ENCODE measurements around the gene OXTR. TPM values are rescaled to one million over a fixed set of nuclear protein-coding genes. Genes with fewer than 3 reads are reported as not detected.

The OXTR gene
- total and polyA plus RNA-seq, 4 donors = 0.49 to 3.5 (median 1.9) TPM

DNA sequence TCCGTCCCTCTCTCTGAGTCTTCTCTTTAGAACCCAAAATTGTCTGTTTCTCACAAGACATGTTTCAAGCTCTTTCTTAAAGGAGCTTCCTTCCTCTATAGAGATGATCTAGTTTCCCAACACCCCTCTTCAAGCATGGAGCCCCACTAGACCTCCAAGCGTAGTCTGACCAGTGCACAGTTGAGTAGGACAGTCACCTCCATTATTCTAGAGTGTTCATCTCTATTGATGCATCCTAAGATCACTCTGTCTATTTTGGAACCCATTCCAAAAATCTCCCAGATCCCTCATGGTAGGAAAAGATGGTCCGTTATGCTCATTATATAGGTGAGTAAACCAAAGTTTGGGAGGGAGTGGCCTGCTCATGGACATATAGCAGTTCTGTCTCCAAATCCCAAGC lies 39.9 kb downstream of the OXTR start:
- WGBS, 2 donors = 96 to 98% methylated on average over 3 of the region's 3 CpGs
- Histone ChIP-seq H3K9me3 (ENCODE audit: control insufficient read depth in 4 of 4, insufficient read depth in 3 of 4, low read length in 3 of 4) (peaks cover 0 to 6% (median 0%) of the 10 kb centered on the region in 4 donors), H3K36me3 (ENCODE audit: control insufficient read depth in 4 of 4, insufficient read depth in 4 of 4, low read length in 4 of 4) (no peaks in the 10 kb centered on the region), H3K27me3 (ENCODE audit: control insufficient read depth in 3 of 3, insufficient read depth in 3 of 3, low read length in 2 of 3) (no peaks in the 10 kb centered on the region), H3K27ac (ENCODE audit: low read depth in 1 of 2, low read length in 1 of 2) (no peak overlapping the region), H3K4me3 (no peak overlapping the region), H3K4me1 (ENCODE audit: control insufficient read depth in 5 of 5, insufficient read depth in 5 of 5, low read length in 5 of 5) (peaks cover 0 to 32% (median 4%) of the 10 kb centered on the region in 5 donors), H3K9ac (ENCODE audit: insufficient read depth in 1 of 2, low read length in 2 of 2) (no peak overlapping the region)
- TF ChIP-seq, protein P1, sequence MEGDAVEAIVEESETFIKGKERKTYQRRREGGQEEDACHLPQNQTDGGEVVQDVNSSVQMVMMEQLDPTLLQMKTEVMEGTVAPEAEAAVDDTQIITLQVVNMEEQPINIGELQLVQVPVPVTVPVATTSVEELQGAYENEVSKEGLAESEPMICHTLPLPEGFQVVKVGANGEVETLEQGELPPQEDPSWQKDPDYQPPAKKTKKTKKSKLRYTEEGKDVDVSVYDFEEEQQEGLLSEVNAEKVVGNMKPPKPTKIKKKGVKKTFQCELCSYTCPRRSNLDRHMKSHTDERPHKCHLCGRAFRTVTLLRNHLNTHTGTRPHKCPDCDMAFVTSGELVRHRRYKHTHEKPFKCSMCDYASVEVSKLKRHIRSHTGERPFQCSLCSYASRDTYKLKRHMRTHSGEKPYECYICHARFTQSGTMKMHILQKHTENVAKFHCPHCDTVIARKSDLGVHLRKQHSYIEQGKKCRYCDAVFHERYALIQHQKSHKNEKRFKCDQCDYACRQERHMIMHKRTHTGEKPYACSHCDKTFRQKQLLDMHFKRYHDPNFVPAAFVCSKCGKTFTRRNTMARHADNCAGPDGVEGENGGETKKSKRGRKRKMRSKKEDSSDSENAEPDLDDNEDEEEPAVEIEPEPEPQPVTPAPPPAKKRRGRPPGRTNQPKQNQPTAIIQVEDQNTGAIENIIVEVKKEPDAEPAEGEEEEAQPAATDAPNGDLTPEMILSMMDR (IDR thresholded peaks at IDR 0.05; ENCODE audit: control extremely low read depth, extremely low read depth) = no peak
- no peak for ATAC-seq (ENCODE audit: insufficient read depth, low FRiP score)
- DNase-seq = no peak

DNA sequence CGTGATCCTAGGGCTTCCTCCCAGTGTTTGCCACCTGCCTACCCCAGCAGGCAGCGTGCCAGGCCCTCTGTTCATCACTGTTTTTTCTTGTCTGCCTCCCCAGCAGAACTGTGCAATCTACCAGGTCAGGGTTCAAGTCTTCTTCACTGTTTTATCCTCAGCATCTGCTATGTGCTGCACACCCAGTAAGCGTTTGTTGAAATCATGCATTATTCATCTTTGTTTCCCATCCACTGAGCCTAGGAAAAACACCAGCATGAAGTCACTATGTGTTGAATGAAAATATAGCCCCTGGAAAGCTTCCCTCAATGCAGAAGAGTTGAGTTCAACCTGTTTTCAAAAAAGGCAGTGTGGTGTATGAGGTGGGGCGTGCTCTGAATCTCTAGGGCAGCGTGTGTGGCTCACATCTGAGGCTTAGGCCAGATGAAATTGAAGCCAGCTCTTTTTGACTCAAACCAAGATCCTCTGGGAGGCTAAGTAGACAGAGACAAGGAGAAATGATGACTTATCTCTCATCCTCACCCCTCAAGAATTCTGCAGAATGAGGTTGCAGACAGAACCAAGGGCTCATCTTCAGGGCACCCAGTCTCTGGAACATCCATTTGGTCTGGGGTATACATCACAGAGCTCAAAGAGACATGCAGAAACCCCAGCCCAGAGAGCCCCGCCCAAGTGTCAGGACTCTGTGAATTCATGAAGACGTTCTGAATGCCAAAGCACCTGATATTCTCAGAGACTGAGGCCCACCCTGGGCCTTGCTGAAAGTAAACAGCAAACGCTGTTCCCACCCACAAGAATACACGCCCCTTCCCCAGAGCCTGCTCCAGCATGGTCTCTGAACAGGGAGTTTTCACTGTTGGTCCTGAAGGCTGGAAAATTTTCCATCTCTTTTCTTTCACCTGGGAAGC lies 41.6 kb downstream of the OXTR start:
- ATAC-seq (ENCODE audit: insufficient read depth, low FRiP score) = no peak
- no peak overlapping the region for H3K9ac ChIP-seq (ENCODE audit: insufficient read depth in 1 of 2, low read length in 2 of 2)
- no peak overlapping the region for H3K27ac ChIP-seq (ENCODE audit: low read depth in 1 of 2, low read length in 1 of 2)
- DNase-seq = no peak
- H3K9me3 ChIP-seq (ENCODE audit: control insufficient read depth in 4 of 4, insufficient read depth in 3 of 4, low read length in 3 of 4) = peaks cover 0 to 6% (median 0%) of the 10 kb centered on the region in 4 donors
- TF ChIP-seq, protein P1 (IDR thresholded peaks at IDR 0.05; ENCODE audit: control extremely low read depth, extremely low read depth) = no peak
- H3K4me3 ChIP-seq = no peak overlapping the region
- no peaks in the 10 kb centered on the region for H3K27me3 ChIP-seq (ENCODE audit: control insufficient read depth in 3 of 3, insufficient read depth in 3 of 3, low read length in 2 of 3)
- no peaks in the 10 kb centered on the region for H3K36me3 ChIP-seq (ENCODE audit: control insufficient read depth in 4 of 4, insufficient read depth in 4 of 4, low read length in 4 of 4)
- peaks cover 0 to 22% (median 0%) of the 10 kb centered on the region in 5 donors for H3K4me1 ChIP-seq (ENCODE audit: control insufficient read depth in 5 of 5, insufficient read depth in 5 of 5, low read length in 5 of 5)
- WGBS, 2 donors = 82 to 88% methylated on average over 9 of the region's 9 CpGs

DNA sequence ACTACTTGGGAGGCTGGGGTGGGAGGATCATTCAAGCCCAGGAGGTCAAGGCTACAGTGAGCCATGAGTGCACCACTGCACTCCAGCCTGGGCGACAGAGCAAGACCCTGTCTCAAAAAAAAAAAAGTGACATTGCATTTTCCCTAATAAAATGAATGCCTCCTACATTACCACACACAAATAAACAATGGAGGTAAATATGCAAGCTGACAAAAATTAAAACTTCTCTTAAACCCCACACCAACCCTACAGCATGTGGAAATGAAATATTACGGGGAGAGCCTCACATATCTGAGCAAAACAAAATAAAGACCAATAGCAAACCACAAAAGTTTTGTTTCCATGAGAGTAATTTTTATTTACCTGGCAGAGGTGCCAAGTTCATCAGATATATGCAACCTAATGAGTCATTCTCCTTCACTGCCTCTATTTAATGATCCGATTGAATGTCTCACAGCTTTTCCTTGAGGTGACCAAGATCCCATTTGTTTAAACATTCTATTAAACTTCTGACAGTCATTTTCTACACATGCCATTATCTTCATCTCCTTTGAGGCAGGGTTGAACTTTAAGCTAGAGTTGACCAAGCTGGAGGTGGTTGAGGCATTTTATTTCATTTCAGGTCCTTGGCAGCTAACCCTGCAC lies 45.2 kb downstream of the OXTR start:
- H3K4me3 ChIP-seq = no peak overlapping the region
- no peaks in the 10 kb centered on the region for H3K27me3 ChIP-seq (ENCODE audit: control insufficient read depth in 3 of 3, insufficient read depth in 3 of 3, low read length in 2 of 3)
- no peak overlapping the region for H3K27ac ChIP-seq (ENCODE audit: low read depth in 1 of 2, low read length in 1 of 2)
- WGBS, 2 donors = 86 to 92% methylated on average over 3 of the region's 3 CpGs
- H3K9me3 ChIP-seq (ENCODE audit: control insufficient read depth in 4 of 4, insufficient read depth in 3 of 4, low read length in 3 of 4) = peaks cover 0 to 6% (median 0%) of the 10 kb centered on the region in 4 donors
- no peaks in the 10 kb centered on the region for H3K36me3 ChIP-seq (ENCODE audit: control insufficient read depth in 4 of 4, insufficient read depth in 4 of 4, low read length in 4 of 4)
- ATAC-seq (ENCODE audit: insufficient read depth, low FRiP score) (no peak), DNase-seq (no peak)
- TF ChIP-seq, protein P1 (IDR thresholded peaks at IDR 0.05; ENCODE audit: control extremely low read depth, extremely low read depth) = no peak
- no peaks in the 10 kb centered on the region for H3K4me1 ChIP-seq (ENCODE audit: control insufficient read depth in 5 of 5, insufficient read depth in 5 of 5, low read length in 5 of 5)
- H3K9ac ChIP-seq (ENCODE audit: insufficient read depth in 1 of 2, low read length in 2 of 2) = no peak overlapping the region

Data from lung (tissue), 12 donors.